HS-5 (cell line): ENCODE measurements around the gene AXL.
"Not testable (repeated sequence)": the region's sequence is repeated elsewhere in the genome, so short reads cannot be mapped to it uniquely, and the experiment has no call there.

Experiments used
- DNase-seq: peaks from one replicate; pipeline ENCODE4 v3.0.0-alpha.2; 2012; ENCODE audit warnings: low read depth

The AXL gene

GRCh38 chr19:41206926-41207750, 11.9 kb upstream of the AXL start:
- no peak for DNase-seq

- DNase-seq: no peak
Observed at GRCh38 chr19:41214161-41214560, 4.9 kb upstream of the AXL start.

- no peak for DNase-seq
Observed at GRCh38 chr19:41217741-41218140, 1.3 kb upstream of the AXL start.

- DNase-seq: no peak
Observed at GRCh38 chr19:41218249-41218614, 791 bp upstream of the AXL start.

- DNase-seq: no peak
Observed at GRCh38 chr19:41219924-41220567, 1.0 kb downstream of the AXL start.

- no peak for DNase-seq
Observed at GRCh38 chr19:41220811-41221210, 1.8 kb downstream of the AXL start.

GRCh38 chr19:41221514-41222205, 2.6 kb downstream of the AXL start:
- no peak for DNase-seq

- no peak for DNase-seq
Observed at GRCh38 chr19:41222240-41222639, 3.2 kb downstream of the AXL start.

GRCh38 chr19:41223431-41224234, 4.6 kb downstream of the AXL start:
- peak; percentile 98 for DNase-seq

GRCh38 chr19:41224632-41225031, 5.6 kb downstream of the AXL start:
- DNase-seq: no peak

GRCh38 chr19:41225238-41226052, 6.4 kb downstream of the AXL start:
- peak; percentile 98 for DNase-seq

- DNase-seq: no peak
Observed at GRCh38 chr19:41226053-41226873, 7.2 kb downstream of the AXL start.

GRCh38 chr19:41226874-41227390, 7.9 kb downstream of the AXL start:
- no peak for DNase-seq

- DNase-seq: no peak
Observed at GRCh38 chr19:41228486-41228885, 9.5 kb downstream of the AXL start.

- not testable (repeated sequence) for DNase-seq
Observed at GRCh38 chr19:41229338-41229737, 10.3 kb downstream of the AXL start.

GRCh38 chr19:41230067-41230857, 11.2 kb downstream of the AXL start:
- DNase-seq: no peak

- DNase-seq: no peak
Observed at GRCh38 chr19:41232686-41233085, 13.7 kb downstream of the AXL start.

GRCh38 chr19:41233748-41234240, 14.8 kb downstream of the AXL start:
- DNase-seq: no peak

GRCh38 chr19:41234512-41235168, 15.6 kb downstream of the AXL start:
- no peak for DNase-seq
